ENCODE data around the gene FAM168A.

DNA sequence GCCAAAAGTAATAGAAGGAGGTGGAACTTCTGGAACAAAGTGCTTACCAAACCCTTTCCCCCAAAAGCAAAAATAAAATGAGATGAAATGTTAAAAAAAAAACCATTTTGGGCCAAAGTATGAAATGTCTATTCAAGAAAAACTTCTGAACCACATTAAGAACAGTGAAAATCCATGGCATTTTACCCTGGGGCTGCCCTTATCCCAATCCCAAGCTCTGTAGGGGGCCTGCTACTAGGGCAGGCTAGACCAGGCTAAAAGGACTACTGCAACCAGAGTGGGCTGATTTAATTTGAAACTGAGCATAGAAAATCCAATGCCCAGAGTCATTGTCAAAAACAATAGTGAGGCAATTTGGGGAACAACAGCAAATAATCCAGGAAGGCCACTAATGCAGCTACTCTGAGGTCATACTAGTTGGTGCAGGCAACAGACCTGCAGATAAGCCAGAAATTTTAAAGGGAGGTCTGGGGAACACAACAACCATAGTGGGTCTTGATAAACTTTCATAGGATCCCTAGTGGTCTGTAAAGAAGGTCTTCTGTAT lies 122.3 kb downstream of the FAM168A start:
- TF ChIP-seq EZH2 (IDR thresholded peaks at IDR 0.05; ENCODE audit: low read length), result no peak
- TF ChIP-seq, protein P1, sequence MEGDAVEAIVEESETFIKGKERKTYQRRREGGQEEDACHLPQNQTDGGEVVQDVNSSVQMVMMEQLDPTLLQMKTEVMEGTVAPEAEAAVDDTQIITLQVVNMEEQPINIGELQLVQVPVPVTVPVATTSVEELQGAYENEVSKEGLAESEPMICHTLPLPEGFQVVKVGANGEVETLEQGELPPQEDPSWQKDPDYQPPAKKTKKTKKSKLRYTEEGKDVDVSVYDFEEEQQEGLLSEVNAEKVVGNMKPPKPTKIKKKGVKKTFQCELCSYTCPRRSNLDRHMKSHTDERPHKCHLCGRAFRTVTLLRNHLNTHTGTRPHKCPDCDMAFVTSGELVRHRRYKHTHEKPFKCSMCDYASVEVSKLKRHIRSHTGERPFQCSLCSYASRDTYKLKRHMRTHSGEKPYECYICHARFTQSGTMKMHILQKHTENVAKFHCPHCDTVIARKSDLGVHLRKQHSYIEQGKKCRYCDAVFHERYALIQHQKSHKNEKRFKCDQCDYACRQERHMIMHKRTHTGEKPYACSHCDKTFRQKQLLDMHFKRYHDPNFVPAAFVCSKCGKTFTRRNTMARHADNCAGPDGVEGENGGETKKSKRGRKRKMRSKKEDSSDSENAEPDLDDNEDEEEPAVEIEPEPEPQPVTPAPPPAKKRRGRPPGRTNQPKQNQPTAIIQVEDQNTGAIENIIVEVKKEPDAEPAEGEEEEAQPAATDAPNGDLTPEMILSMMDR (optimal IDR thresholded peaks at IDR 0.05 in 1 of 3, IDR thresholded peaks at IDR 0.05 in 1 of 3, conservative IDR thresholded peaks at IDR 0.05 in 1 of 3; ENCODE audit: extremely low read depth in 1 of 3, insufficient read depth in 2 of 3, low read length in 3 of 3), result no peak

All from keratinocyte (primary cell).